ENCODE data around the gene LY6G6F. TPM values are rescaled to one million over a fixed set of nuclear protein-coding genes. Genes with fewer than 3 reads are reported as not detected.

Gene LY6G6F
- total and polyA plus RNA-seq, 8 donors, result 0.53 to 1.8 (median 1.3) TPM; not detected in 1

DNA sequence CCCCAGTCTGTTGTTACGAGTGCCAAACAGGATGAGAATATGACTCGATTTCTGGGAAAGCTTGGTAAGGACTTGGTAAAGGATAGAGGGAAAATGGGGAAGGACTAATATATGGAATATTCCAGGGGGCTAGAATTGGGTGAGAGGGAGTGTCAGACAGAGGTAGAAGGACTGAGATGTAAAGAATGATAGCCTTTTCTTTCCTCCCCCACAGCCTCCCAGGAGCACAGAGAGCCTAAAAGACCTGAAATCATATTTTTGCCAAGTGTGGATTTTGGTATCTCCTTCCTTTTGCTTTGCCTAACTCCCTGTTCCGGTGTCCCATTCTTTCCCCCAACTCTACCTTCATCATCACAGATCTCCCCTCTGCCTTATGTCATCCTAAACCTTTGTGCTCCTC lies 36.2 kb downstream of the LY6G6F start:
- peaks cover 16 to 24% of the 10 kb centered on the region in 2 donors for H3K4me1 ChIP-seq
- no peaks in the 10 kb centered on the region for H3K9me3 ChIP-seq
- H3K27ac ChIP-seq, result no peak overlapping the region
- no peak for DNase-seq
- ATAC-seq, result no peak
- no peak overlapping the region for H3K4me3 ChIP-seq
- no peaks in the 10 kb centered on the region for H3K36me3 ChIP-seq
- no peaks in the 10 kb centered on the region for H3K27me3 ChIP-seq
- intact Hi-C loops (cut with DNase I), result no loop called here
- TF ChIP-seq, protein P1, sequence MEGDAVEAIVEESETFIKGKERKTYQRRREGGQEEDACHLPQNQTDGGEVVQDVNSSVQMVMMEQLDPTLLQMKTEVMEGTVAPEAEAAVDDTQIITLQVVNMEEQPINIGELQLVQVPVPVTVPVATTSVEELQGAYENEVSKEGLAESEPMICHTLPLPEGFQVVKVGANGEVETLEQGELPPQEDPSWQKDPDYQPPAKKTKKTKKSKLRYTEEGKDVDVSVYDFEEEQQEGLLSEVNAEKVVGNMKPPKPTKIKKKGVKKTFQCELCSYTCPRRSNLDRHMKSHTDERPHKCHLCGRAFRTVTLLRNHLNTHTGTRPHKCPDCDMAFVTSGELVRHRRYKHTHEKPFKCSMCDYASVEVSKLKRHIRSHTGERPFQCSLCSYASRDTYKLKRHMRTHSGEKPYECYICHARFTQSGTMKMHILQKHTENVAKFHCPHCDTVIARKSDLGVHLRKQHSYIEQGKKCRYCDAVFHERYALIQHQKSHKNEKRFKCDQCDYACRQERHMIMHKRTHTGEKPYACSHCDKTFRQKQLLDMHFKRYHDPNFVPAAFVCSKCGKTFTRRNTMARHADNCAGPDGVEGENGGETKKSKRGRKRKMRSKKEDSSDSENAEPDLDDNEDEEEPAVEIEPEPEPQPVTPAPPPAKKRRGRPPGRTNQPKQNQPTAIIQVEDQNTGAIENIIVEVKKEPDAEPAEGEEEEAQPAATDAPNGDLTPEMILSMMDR (IDR thresholded peaks at IDR 0.05), result no peak

- Histone ChIP-seq H3K36me3 (no peaks in the 10 kb centered on the region), H3K9me3 (no peaks in the 10 kb centered on the region), H3K4me3 (no peak overlapping the region), H3K27me3 (no peaks in the 10 kb centered on the region), H3K27ac (no peak overlapping the region), H3K4me1 (peaks cover 5 to 10% of the 10 kb centered on the region in 2 donors)
- TF ChIP-seq, protein P1 (IDR thresholded peaks at IDR 0.05), result no peak
- ATAC-seq (no peak), DNase-seq (no peak)
- intact Hi-C loops (cut with DNase I), result no loop called here
These were observed 37.8 kb downstream of the LY6G6F start for GRCh38 chr6:31744422-31744821.

DNA sequence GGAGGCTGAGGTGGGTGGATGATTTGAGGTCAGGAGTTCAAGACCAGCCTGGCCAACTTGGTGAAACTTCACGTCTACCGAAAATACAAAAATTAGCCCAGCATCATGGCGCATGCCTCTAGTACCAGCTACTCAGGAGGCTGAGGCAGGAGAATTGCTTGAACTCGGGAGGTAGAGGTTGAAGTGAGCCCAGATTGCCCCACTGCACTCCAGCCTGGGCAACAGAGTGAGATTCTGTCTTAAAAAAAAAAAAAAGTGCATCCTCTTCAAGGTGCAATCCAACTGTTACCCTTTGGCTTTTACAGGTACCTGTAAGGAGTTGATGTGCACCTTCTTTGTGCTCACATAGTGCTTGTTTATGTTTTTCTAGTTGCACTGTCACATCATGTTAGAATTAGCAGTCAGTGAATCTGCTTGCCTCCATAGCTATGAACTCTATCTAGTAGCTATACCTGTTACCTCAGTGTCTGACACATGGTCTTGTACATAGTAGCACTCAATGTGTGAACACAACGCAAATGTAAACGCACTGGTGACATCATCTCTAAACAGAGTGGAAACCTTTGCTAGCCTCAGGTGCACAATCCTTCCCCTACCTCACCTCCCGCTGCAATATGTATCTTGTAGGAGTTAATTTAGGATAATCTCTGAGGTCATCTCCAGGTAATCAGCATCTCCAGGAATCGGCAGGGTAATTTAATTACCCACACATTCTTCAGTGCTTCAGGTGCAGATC lies 42.8 kb downstream of the LY6G6F start:
- ATAC-seq (no peak), DNase-seq (no peak)
- Histone ChIP-seq H3K4me3 (no peak overlapping the region), H3K27me3 (no peaks in the 10 kb centered on the region), H3K4me1 (no peaks in the 10 kb centered on the region), H3K36me3 (no peaks in the 10 kb centered on the region), H3K9me3 (no peaks in the 10 kb centered on the region), H3K27ac (no peak overlapping the region)
- TF ChIP-seq, protein P1 (IDR thresholded peaks at IDR 0.05), result no peak
- intact Hi-C loops (cut with DNase I), result no loop called here

GRCh38 chr6:31750411-31751022 lies 43.9 kb downstream of the LY6G6F start:
- intact Hi-C loops (cut with DNase I), result no loop called here
- DNase-seq, result no peak
- no peaks in the 10 kb centered on the region for H3K9me3 ChIP-seq
- H3K4me1 ChIP-seq, result no peaks in the 10 kb centered on the region
- H3K27ac ChIP-seq, result no peak overlapping the region
- H3K4me3 ChIP-seq, result no peak overlapping the region
- ATAC-seq, result no peak
- H3K27me3 ChIP-seq, result no peaks in the 10 kb centered on the region
- TF ChIP-seq, protein P1 (IDR thresholded peaks at IDR 0.05), result no peak
- no peaks in the 10 kb centered on the region for H3K36me3 ChIP-seq

DNA sequence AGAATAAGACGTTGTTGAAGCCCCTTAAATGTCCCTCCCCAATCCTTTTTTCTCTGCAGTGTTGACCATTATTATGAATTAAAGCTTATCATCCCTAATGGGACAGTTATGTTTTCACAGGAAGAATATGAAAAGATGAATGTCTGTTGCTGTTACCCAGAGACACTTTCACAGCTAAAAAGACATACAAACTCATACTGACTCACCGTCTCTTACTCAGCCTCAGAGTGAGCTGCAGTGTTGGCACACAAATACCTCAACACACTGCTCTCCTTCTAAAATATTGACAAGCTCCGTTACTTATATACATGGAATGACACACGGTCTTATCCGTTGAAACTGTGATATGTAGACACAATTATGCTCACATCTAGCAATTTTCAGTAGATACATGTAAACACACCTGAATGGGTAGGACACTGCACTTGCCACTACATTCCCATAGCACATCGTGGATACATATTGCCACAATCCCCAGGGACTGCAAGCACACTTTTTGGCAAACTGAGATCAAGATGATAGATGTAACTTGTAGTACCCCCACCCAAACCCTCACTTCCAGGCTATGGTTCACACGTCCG lies 46.2 kb downstream of the LY6G6F start:
- ATAC-seq, result no peak
- Histone ChIP-seq H3K4me3 (no peak overlapping the region), H3K4me1 (no peaks in the 10 kb centered on the region), H3K27me3 (no peaks in the 10 kb centered on the region), H3K36me3 (no peaks in the 10 kb centered on the region), H3K27ac (no peak overlapping the region), H3K9me3 (no peaks in the 10 kb centered on the region)
- no peak for DNase-seq
- intact Hi-C loops (cut with DNase I), result no loop called here
- TF ChIP-seq, protein P1 (IDR thresholded peaks at IDR 0.05), result no peak
